RWPE2 (cell line): Measurements from ENCODE around the gene APOBEC3H.

Experiments used
- ATAC-seq: fragments of 200-7000 bp; cut with Tn5 transposase; 3 replicates; pipeline ENCODE4 v1.9.1; 2021; ENCODE audit warnings: low read depth
- DNase-seq: peaks from one replicate; pipeline ENCODE4 v3.0.0-alpha.2; 2020; ENCODE audit warnings: low spot score
- H3K27ac ChIP-seq: fragments of 450-650 bp; 2 replicates; pipeline ENCODE4 v1.5.1; 2017; ENCODE audit warnings: mild to moderate bottlenecking; ENCODE audit not compliant: poor library complexity, severe bottlenecking
- H3K27me3 ChIP-seq: fragments of 250-450 bp; sonication (Bioruptor Pico); 2 replicates; pipeline ENCODE4 v1.5.1; 2021; ENCODE audit warnings: mild to moderate bottlenecking, moderate library complexity; ENCODE audit not compliant: insufficient read depth, poor library complexity, severe bottlenecking
- H3K36me3 ChIP-seq: fragments of 250-450 bp; sonication (Bioruptor Pico); 2 replicates; pipeline ENCODE4 v1.5.1; 2020; ENCODE audit warnings: low read depth, mild to moderate bottlenecking, moderate library complexity
- H3K4me1 ChIP-seq: fragments of 250-450 bp; sonication (Bioruptor Pico); 2 replicates; pipeline ENCODE4 v1.5.1; 2021; ENCODE audit warnings: mild to moderate bottlenecking, moderate library complexity; ENCODE audit not compliant: insufficient read depth, poor library complexity, severe bottlenecking
- H3K4me3 ChIP-seq: fragments of 250-450 bp; sonication (Bioruptor Pico); 2 replicates; pipeline ENCODE4 v1.5.1; 2021; ENCODE audit warnings: mild to moderate bottlenecking, moderate library complexity; ENCODE audit not compliant: severe bottlenecking
- H3K9me3 ChIP-seq: fragments of 250-450 bp; sonication (Bioruptor Pico); 2 replicates; pipeline ENCODE4 v1.5.1; 2021; ENCODE audit warnings: mild to moderate bottlenecking, moderate library complexity; ENCODE audit not compliant: severe bottlenecking
- TF ChIP-seq, protein P1 (sequence below): fragments of 450-650 bp; IDR thresholded peaks from one replicate; pipeline ENCODE4 v1.5.1; 2017; ENCODE audit warnings: mild to moderate bottlenecking, moderate library complexity; ENCODE audit not compliant: poor library complexity, severe bottlenecking

The APOBEC3H gene

DNA sequence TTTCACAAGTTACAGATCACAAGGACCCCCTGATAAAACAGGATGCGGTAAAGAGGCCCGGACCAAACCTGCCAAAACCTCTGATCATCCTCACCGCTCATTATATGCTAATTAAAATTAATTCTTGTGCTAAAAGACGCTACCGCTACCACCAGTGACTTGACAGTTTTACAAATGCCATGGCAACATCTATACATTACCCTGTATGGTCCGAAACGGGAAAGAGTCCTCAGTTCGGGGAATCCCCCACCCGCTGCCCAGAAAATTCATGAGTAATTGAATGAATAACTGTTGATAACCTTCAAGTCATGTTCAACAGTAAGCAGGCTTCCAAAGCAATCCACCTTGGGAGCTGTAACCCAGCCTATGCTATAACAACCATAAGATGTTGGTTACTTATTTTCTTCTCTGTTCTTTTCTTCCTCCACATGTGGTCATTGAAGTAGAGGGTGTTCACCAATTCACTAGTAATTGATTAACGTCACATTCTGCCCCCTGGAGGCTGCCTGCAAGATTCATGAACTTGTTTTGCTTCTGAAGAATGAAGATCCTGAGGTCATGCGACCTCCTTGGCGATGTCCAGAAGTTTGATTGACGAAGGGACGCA, 20.6 kb downstream of the APOBEC3H start:
- H3K9me3 ChIP-seq, result no peaks in the 10 kb centered on the region
- peak; percentile 50; the same call in 1 of the 3 replicates for ATAC-seq
- H3K27ac ChIP-seq, result no peak overlapping the region
- no peak overlapping the region for H3K4me3 ChIP-seq
- TF ChIP-seq, protein P1, sequence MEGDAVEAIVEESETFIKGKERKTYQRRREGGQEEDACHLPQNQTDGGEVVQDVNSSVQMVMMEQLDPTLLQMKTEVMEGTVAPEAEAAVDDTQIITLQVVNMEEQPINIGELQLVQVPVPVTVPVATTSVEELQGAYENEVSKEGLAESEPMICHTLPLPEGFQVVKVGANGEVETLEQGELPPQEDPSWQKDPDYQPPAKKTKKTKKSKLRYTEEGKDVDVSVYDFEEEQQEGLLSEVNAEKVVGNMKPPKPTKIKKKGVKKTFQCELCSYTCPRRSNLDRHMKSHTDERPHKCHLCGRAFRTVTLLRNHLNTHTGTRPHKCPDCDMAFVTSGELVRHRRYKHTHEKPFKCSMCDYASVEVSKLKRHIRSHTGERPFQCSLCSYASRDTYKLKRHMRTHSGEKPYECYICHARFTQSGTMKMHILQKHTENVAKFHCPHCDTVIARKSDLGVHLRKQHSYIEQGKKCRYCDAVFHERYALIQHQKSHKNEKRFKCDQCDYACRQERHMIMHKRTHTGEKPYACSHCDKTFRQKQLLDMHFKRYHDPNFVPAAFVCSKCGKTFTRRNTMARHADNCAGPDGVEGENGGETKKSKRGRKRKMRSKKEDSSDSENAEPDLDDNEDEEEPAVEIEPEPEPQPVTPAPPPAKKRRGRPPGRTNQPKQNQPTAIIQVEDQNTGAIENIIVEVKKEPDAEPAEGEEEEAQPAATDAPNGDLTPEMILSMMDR, result peak; percentile 68
- DNase-seq, result no peak
- H3K4me1 ChIP-seq, result no peaks in the 10 kb centered on the region
- no peaks in the 10 kb centered on the region for H3K36me3 ChIP-seq
- no peaks in the 10 kb centered on the region for H3K27me3 ChIP-seq

DNA sequence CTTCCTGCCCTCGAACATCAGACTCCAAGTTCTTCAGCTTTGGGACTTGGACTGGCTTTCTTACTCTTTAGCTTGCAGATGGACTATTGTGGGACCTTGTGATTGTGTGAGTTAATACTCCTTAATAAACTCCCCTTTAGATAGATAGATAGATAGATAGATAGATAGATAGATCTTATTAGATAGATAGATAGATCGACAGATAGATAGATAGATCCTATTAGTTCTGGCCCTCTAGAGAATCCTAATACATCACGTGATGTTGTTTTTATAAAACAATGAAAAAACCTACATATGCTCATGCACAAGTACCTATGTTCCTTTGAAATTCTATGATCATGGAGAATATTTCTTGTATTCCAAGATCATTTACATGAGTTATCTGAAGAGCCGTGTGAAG, 23.9 kb downstream of the APOBEC3H start:
- Histone ChIP-seq H3K27me3 (no peaks in the 10 kb centered on the region), H3K36me3 (no peaks in the 10 kb centered on the region), H3K4me3 (no peak overlapping the region), H3K9me3 (no peaks in the 10 kb centered on the region), H3K27ac (no peak overlapping the region), H3K4me1 (no peaks in the 10 kb centered on the region)
- ATAC-seq (no peak), DNase-seq (no peak)
- TF ChIP-seq, protein P1, result no peak

DNA sequence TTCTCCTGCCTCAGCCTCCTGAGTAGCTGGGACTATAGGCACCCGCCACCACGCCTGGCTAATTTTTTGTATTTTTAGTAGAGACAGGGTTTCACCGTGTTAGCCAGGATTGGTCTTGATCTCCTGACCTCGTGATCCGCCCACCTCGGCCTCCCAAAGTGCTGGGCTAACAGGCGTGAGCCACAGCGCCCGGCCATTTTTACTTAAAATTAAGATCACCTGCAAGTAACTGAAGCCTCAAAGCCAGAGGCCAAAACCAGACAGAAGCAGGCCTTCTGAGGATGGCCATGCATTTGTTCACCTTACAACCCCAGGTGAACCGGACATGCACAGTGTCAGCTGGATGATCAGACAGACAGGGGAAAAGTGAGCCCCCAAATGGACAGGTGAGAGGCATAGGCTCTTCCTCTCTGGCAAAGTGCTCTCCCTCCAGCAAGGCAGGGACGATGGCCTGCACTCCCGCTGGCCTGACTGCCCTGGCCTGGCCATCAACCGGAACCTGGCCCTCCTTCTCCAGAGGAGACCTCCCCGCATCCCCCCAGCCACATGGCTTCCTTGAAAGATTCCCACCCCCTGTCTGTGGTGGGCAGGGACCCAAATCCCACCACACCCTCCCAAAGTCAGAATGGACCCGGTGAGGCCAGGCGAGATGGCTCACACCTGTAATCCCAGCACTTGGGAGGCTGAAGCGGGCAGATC, 25.9 kb downstream of the APOBEC3H start:
- Histone ChIP-seq H3K27me3 (no peaks in the 10 kb centered on the region), H3K4me1 (no peaks in the 10 kb centered on the region), H3K27ac (no peak overlapping the region), H3K4me3 (no peak overlapping the region), H3K36me3 (no peaks in the 10 kb centered on the region), H3K9me3 (no peaks in the 10 kb centered on the region)
- no peak for DNase-seq
- no peak for ATAC-seq
- TF ChIP-seq, protein P1, result no peak

DNA sequence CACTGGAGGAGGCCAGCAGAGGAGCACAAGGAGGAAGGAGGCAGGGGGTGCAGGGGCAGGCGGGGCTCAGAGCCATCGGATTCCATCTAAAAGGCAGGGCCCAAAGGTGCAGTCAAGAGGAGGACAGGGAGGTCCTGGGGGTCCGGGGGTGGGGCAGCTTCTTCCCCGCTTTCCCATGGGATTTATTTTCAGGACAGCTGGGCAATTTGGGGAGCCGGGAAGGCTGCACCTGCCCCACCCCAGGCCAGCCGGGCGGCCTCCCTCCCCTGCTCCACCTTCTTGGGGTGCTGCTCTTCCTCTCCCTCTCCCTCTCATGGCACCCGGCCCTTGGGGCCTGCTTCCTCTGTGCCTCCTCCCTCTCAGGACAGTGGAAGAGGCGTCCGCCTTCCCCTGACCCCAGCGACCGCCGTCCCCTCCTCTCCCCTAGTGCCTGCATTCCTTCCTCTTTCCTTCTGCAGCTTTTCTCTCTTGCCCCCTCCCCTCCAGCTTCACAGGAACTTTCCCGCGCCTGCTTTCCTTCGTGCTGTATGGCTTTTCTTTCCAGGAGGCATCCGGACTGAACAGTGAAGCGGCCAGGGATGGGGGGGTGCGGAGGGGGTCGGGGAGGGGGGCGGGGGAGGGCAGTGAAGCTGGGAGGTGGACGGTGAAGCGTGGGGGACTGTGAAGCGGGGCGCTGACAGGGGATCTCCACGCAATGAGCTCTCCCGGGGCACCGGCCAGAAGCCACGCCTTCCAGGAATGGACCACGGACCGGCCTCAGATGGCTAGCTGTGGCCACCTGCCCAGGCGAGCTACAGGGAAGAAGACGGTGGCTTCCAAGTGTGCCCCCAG, 26.9 kb downstream of the APOBEC3H start:
- Histone ChIP-seq H3K27me3 (no peaks in the 10 kb centered on the region), H3K4me3 (no peak overlapping the region), H3K4me1 (no peaks in the 10 kb centered on the region), H3K9me3 (no peaks in the 10 kb centered on the region), H3K27ac (no peak overlapping the region), H3K36me3 (no peaks in the 10 kb centered on the region)
- DNase-seq, result no peak
- TF ChIP-seq, protein P1, result no peak
- ATAC-seq, result no peak
